WTC11 (cell line): Measurements from ENCODE around the gene ZNF700.

Source experiments
- ATF3 ChIP-seq: sonication (generic); formaldehyde crosslinking; conservative IDR thresholded peaks from 2 replicates; pipeline ENCODE4 v1.8.1; 2022; ENCODE audit warnings: mild to moderate bottlenecking, missing genetic modification reagents
- CTCF ChIP-seq: fragments of 200-600 bp; IDR thresholded peaks from 2 replicates; pipeline ENCODE4 v1.8.0; 2022; ENCODE audit warnings: antibody characterized with exemption
- E2F1 ChIP-seq: sonication (generic); formaldehyde crosslinking; IDR thresholded peaks from 2 replicates; pipeline ENCODE4 v1.8.0; 2022; ENCODE audit warnings: mild to moderate bottlenecking, missing genetic modification reagents
- E2F5 ChIP-seq: sonication (generic); formaldehyde crosslinking; IDR thresholded peaks from 2 replicates; pipeline ENCODE4 v1.8.1; 2022; ENCODE audit warnings: mild to moderate bottlenecking, moderate library complexity, missing genetic modification reagents
- MAX ChIP-seq: sonication (generic); formaldehyde crosslinking; IDR thresholded peaks from 2 replicates; pipeline ENCODE4 v1.8.0; 2022; ENCODE audit warnings: mild to moderate bottlenecking, missing genetic modification reagents
- MXD4 ChIP-seq: fragments of 250-450 bp; sonication (Bioruptor Pico); IDR thresholded peaks from 2 replicates; pipeline ENCODE4 v1.8.0; 2021; ENCODE audit warnings: mild to moderate bottlenecking, moderate library complexity, borderline replicate concordance
- PREB ChIP-seq: sonication (generic); formaldehyde crosslinking; IDR thresholded peaks from 2 replicates; pipeline ENCODE4 v1.8.1; 2022; ENCODE audit warnings: mild to moderate bottlenecking, missing genetic modification reagents, moderate library complexity, borderline replicate concordance
- SP1 ChIP-seq: sonication (generic); formaldehyde crosslinking; conservative IDR thresholded peaks from 2 replicates; pipeline ENCODE4 v1.8.1; 2022; ENCODE audit warnings: missing genetic modification reagents
- ZNF512 ChIP-seq: sonication (generic); formaldehyde crosslinking; IDR thresholded peaks from 2 replicates; pipeline ENCODE4 v1.8.1; 2022; ENCODE audit warnings: missing genetic modification reagents, borderline replicate concordance

GRCh38 chr19:11971041-11971440 is 46.1 kb downstream of the ZNF700 start:
- TF ChIP-seq CTCF (no peak), E2F5 (CRISPR knock-in tag) (no peak), ATF3 (CRISPR knock-in tag) (no peak), SP1 (CRISPR knock-in tag) (no peak), E2F1 (CRISPR knock-in tag) (no peak), PREB (no peak), ZNF512 (CRISPR knock-in tag) (no peak), MAX (no peak), MXD4 (CRISPR knock-in tag) (no peak)
